Measurements from ENCODE around the gene MTHFS. TPM values are rescaled to one million over a fixed set of nuclear protein-coding genes. Genes with fewer than 3 reads are reported as not detected.

MTHFS gene
- total RNA-seq (2021), result 8.7 and 9.4 TPM in 2 replicates
- Bru-seq, nascent RNA, result percentile 43 among the genes with signal in this experiment
- percentile 49 among the genes with signal in this experiment for BruChase-seq, experiment 1, labeled RNA remaining after a 2-hour chase
- percentile 51 among the genes with signal in this experiment for BruChase-seq, experiment 2, labeled RNA remaining after a 6-hour chase
- long read RNA-seq, transcript MTHFS-201 (3 exons, 907 nt), result major isoform, 6 of 8 reads
- long read RNA-seq, partial matches to known transcripts, result 0 of 8 reads
- long read RNA-seq, other reads (novel, unspliced or antisense), result 2 of 8 reads

DNA sequence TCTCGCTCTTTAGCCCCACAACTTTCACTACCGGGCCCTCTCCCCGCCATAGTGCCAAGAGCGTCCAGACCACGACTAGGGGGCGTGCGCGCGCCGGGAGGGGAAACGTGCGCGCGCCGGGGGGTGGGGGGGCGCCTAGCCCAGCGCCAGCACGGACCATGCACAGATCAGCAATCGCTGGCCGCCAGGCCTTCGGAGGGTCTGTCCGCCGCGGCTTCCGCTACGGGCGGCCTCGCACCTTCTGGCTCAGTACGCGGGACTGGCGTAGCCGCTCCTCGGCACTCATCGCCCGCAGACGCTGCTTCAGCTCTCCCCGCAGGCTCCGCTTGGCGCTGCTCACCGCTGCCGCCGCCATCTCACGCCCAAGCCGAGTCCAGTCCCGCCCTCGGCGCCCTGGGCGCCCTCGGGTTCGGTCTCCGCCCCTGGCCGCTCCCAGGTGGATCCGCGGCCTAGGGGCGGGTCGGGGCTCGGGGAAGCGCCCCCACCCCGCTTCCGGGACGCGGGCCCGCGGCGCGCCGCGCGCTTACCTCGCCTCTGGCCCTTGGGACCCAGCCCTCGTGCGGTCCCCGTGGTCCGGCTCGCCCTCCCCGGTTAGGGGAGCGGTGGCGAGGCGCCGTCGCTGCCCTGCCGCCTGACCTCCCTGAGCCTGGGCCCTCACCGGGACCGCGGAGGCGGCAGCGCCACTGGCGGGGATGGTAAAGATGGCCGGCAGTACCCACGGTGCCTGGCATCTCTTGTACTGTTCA lies at the start of gene MTHFS:
Gene MTHFS, minus strand, starts transcription at position 381 of the 746 bp plus-strand sequence. Its CDS starts 26 bp downstream, at position 355.
- no peaks in the 10 kb centered on the region for H3K27me3 ChIP-seq (replicated peaks; ENCODE audit: insufficient read depth, low read depth, low read length, poor library complexity)
- H3K9me3 ChIP-seq (ENCODE audit: low read depth, low read length, poor library complexity, severe bottlenecking), result no peaks in the 10 kb centered on the region
- intact Hi-C loops (cut with micrococcal nuclease; ENCODE audit: unreplicated experiment), result loop anchor here (2.0 to 5.0 kb wide), 2 partner anchors 95 to 276 kb away; no protein-coding TSS in a partner anchor
- POLR2A ChIA-PET (ENCODE audit: low non-redundant PET), result no interaction called here
- H3K36me3 ChIP-seq (ENCODE audit: insufficient read depth, low read length, poor library complexity, severe bottlenecking), result no peaks in the 10 kb centered on the region
- peak; percentile 80 for DNase-seq (ENCODE audit: low spot score)
- H3K4me1 ChIP-seq (ENCODE audit: insufficient read depth, low read length, poor library complexity, severe bottlenecking), result no peaks in the 10 kb centered on the region
- no TSS peak for BruUV-seq (replicated peaks)
- peak within 1 kb of the TSS; percentile 89 for H3K4me3 ChIP-seq (ENCODE audit: low read depth, low read length, poor library complexity, severe bottlenecking)
- CTCF ChIA-PET, result interaction anchor here (0.5 to 1.0 kb wide), 2 partner anchors 26 to 96 kb away, joined by 3 read pairs; no protein-coding TSS in a partner anchor
- TF ChIP-seq, protein P1, sequence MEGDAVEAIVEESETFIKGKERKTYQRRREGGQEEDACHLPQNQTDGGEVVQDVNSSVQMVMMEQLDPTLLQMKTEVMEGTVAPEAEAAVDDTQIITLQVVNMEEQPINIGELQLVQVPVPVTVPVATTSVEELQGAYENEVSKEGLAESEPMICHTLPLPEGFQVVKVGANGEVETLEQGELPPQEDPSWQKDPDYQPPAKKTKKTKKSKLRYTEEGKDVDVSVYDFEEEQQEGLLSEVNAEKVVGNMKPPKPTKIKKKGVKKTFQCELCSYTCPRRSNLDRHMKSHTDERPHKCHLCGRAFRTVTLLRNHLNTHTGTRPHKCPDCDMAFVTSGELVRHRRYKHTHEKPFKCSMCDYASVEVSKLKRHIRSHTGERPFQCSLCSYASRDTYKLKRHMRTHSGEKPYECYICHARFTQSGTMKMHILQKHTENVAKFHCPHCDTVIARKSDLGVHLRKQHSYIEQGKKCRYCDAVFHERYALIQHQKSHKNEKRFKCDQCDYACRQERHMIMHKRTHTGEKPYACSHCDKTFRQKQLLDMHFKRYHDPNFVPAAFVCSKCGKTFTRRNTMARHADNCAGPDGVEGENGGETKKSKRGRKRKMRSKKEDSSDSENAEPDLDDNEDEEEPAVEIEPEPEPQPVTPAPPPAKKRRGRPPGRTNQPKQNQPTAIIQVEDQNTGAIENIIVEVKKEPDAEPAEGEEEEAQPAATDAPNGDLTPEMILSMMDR (conservative IDR thresholded peaks at IDR 0.05; ENCODE audit: low read depth, low read length), result peak; percentile 74
- no peak for TF ChIP-seq EZH2 (IDR thresholded peaks at IDR 0.05; ENCODE audit: borderline replicate concordance, low read depth, low read length, poor library complexity, severe bottlenecking)
- H3K27ac ChIP-seq (ENCODE audit: low read depth, low read length, poor library complexity, severe bottlenecking), result peak within 1 kb of the TSS; percentile 92

DNA sequence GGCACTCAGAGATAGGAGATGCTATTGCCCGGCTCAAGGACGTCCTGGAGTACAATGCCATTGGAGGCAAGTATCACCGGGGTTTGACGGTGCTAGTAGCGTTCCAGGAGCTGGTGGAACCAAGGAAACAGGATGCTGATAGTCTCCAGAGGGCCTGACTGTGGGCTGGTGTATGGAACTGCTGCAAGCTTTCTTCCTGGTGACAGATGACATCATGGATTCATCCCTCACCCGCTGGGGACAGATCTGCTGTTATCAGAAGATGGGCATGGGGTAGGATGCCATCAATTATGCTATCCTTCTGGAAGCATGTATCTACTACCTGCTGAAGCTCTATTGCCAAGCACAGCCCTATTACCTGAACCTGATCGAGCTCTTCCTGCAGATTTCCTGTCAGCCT lies 47.8 kb upstream of the MTHFS start:
- ChIA-PET POLR2A (ENCODE audit: low non-redundant PET) (no interaction called here), CTCF (no interaction called here)
- no TSS peak for BruUV-seq (replicated peaks)
- H3K9me3 ChIP-seq (ENCODE audit: low read depth, low read length, poor library complexity, severe bottlenecking), result no peaks in the 10 kb centered on the region
- no peaks in the 10 kb centered on the region for H3K36me3 ChIP-seq (ENCODE audit: insufficient read depth, low read length, poor library complexity, severe bottlenecking)
- H3K27me3 ChIP-seq (replicated peaks; ENCODE audit: insufficient read depth, low read depth, low read length, poor library complexity), result peaks cover 3% of the 10 kb centered on the region
- H3K27ac ChIP-seq (ENCODE audit: low read depth, low read length, poor library complexity, severe bottlenecking), result no peak overlapping the region
- intact Hi-C loops (cut with micrococcal nuclease; ENCODE audit: unreplicated experiment), result no loop called here
- DNase-seq (ENCODE audit: low spot score), result no peak
- no peak overlapping the region for H3K4me3 ChIP-seq (ENCODE audit: low read depth, low read length, poor library complexity, severe bottlenecking)
- H3K4me1 ChIP-seq (ENCODE audit: insufficient read depth, low read length, poor library complexity, severe bottlenecking), result no peaks in the 10 kb centered on the region
- TF ChIP-seq, protein P1 (conservative IDR thresholded peaks at IDR 0.05; ENCODE audit: low read depth, low read length), result no peak
- TF ChIP-seq EZH2 (IDR thresholded peaks at IDR 0.05; ENCODE audit: borderline replicate concordance, low read depth, low read length, poor library complexity, severe bottlenecking), result no peak

DNA sequence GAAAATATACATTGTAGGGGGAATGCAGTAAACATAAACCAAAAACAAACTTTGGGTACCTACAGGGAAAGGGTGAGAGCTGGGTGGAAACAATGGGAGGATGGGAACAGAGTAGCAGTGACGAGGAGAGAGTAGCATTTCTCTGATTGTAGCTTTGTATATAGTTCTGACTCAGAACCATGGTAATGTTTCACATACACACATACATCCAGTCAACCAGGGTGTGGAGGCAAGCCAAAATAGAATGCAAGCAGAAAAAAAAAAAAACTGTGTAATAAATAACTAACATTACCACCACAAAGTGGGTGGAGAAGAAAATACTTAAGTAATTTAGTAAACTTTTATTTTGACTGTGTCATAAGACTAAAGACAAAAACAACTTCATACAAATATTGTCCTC lies 47.0 kb upstream of the MTHFS start:
- POLR2A ChIA-PET (ENCODE audit: low non-redundant PET), result no interaction called here
- no peak overlapping the region for H3K27ac ChIP-seq (ENCODE audit: low read depth, low read length, poor library complexity, severe bottlenecking)

More for the DNA sequence above, 47.0 kb upstream of the MTHFS start:
- CTCF ChIA-PET, result no interaction called here
- H3K9me3 ChIP-seq (ENCODE audit: low read depth, low read length, poor library complexity, severe bottlenecking), result no peaks in the 10 kb centered on the region
- H3K36me3 ChIP-seq (ENCODE audit: insufficient read depth, low read length, poor library complexity, severe bottlenecking), result no peaks in the 10 kb centered on the region
- intact Hi-C loops (cut with micrococcal nuclease; ENCODE audit: unreplicated experiment), result no loop called here
- H3K27me3 ChIP-seq (replicated peaks; ENCODE audit: insufficient read depth, low read depth, low read length, poor library complexity), result peaks cover 3% of the 10 kb centered on the region
- BruUV-seq (replicated peaks), result no TSS peak
- no peak for DNase-seq (ENCODE audit: low spot score)
- H3K4me3 ChIP-seq (ENCODE audit: low read depth, low read length, poor library complexity, severe bottlenecking), result no peak overlapping the region
- TF ChIP-seq EZH2 (IDR thresholded peaks at IDR 0.05; ENCODE audit: borderline replicate concordance, low read depth, low read length, poor library complexity, severe bottlenecking), result no peak
- TF ChIP-seq, protein P1 (conservative IDR thresholded peaks at IDR 0.05; ENCODE audit: low read depth, low read length), result no peak
- H3K4me1 ChIP-seq (ENCODE audit: insufficient read depth, low read length, poor library complexity, severe bottlenecking), result no peaks in the 10 kb centered on the region

Measured in A673 (cell line).